Measurements from ENCODE around the gene CBX1. TPM values are rescaled to one million over a fixed set of nuclear protein-coding genes. Genes with fewer than 3 reads are reported as not detected.

CBX1 gene
- total and polyA plus RNA-seq, 2 experiments from 2014 or later = 127 to 223 TPM

DNA sequence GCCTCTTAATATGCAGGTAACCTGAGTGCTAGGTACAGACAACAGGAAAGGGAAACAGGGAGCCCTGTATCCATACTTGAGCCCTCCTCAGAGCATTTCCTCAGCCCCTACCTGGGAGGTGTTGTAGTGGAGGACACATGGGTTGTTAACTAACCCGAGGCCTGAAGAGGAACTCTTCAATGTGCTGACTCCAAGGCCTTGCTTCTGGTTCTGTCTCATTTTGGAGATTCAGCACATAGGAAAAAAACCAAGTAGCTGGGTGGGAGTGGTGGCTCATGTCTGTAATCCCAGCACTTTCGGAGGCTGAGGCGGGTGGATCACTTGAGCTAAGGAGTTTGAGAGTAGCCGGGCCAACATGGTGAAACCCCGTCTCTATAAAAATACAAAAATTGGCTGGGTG is 31.1 kb upstream of the CBX1 start (continued):
- TF ChIP-seq, protein P1, sequence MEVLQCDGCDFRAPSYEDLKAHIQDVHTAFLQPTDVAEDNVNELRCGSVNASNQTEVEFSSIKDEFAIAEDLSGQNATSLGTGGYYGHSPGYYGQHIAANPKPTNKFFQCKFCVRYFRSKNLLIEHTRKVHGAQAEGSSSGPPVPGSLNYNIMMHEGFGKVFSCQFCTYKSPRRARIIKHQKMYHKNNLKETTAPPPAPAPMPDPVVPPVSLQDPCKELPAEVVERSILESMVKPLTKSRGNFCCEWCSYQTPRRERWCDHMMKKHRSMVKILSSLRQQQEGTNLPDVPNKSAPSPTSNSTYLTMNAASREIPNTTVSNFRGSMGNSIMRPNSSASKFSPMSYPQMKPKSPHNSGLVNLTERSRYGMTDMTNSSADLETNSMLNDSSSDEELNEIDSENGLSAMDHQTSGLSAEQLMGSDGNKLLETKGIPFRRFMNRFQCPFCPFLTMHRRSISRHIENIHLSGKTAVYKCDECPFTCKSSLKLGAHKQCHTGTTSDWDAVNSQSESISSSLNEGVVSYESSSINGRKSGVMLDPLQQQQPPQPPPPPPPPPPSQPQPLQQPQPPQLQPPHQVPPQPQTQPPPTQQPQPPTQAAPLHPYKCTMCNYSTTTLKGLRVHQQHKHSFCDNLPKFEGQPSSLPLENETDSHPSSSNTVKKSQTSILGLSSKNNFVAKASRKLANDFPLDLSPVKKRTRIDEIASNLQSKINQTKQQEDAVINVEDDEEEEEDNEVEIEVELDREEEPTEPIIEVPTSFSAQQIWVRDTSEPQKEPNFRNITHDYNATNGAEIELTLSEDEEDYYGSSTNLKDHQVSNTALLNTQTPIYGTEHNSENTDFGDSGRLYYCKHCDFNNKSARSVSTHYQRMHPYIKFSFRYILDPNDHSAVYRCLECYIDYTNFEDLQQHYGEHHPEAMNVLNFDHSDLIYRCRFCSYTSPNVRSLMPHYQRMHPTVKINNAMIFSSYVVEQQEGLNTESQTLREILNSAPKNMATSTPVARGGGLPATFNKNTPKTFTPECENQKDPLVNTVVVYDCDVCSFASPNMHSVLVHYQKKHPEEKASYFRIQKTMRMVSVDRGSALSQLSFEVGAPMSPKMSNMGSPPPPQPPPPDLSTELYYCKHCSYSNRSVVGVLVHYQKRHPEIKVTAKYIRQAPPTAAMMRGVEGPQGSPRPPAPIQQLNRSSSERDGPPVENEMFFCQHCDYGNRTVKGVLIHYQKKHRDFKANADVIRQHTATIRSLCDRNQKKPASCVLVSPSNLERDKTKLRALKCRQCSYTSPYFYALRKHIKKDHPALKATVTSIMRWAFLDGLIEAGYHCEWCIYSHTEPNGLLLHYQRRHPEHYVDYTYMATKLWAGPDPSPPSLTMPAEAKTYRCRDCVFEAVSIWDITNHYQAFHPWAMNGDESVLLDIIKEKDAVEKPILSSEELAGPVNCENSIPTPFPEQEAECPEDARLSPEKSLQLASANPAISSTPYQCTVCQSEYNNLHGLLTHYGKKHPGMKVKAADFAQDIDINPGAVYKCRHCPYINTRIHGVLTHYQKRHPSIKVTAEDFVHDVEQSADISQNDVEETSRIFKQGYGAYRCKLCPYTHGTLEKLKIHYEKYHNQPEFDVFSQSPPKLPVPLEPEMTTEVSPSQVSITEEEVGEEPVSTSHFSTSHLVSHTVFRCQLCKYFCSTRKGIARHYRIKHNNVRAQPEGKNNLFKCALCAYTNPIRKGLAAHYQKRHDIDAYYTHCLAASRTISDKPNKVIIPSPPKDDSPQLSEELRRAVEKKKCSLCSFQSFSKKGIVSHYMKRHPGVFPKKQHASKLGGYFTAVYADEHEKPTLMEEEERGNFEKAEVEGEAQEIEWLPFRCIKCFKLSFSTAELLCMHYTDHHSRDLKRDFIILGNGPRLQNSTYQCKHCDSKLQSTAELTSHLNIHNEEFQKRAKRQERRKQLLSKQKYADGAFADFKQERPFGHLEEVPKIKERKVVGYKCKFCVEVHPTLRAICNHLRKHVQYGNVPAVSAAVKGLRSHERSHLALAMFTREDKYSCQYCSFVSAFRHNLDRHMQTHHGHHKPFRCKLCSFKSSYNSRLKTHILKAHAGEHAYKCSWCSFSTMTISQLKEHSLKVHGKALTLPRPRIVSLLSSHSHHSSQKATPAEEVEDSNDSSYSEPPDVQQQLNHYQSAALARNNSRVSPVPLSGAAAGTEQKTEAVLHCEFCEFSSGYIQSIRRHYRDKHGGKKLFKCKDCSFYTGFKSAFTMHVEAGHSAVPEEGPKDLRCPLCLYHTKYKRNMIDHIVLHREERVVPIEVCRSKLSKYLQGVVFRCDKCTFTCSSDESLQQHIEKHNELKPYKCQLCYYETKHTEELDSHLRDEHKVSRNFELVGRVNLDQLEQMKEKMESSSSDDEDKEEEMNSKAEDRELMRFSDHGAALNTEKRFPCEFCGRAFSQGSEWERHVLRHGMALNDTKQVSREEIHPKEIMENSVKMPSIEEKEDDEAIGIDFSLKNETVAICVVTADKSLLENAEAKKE (CRISPR knock-in tag; IDR thresholded peaks at IDR 0.05) = no peak
- TF ChIP-seq, protein P2, sequence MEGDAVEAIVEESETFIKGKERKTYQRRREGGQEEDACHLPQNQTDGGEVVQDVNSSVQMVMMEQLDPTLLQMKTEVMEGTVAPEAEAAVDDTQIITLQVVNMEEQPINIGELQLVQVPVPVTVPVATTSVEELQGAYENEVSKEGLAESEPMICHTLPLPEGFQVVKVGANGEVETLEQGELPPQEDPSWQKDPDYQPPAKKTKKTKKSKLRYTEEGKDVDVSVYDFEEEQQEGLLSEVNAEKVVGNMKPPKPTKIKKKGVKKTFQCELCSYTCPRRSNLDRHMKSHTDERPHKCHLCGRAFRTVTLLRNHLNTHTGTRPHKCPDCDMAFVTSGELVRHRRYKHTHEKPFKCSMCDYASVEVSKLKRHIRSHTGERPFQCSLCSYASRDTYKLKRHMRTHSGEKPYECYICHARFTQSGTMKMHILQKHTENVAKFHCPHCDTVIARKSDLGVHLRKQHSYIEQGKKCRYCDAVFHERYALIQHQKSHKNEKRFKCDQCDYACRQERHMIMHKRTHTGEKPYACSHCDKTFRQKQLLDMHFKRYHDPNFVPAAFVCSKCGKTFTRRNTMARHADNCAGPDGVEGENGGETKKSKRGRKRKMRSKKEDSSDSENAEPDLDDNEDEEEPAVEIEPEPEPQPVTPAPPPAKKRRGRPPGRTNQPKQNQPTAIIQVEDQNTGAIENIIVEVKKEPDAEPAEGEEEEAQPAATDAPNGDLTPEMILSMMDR (conservative IDR thresholded peaks at IDR 0.05; ENCODE audit: low read depth in 2 of 2) = no peak
- TF ChIP-seq ZNF114 (CRISPR knock-in tag; IDR thresholded peaks at IDR 0.05) (no peak), POLR2AphosphoS5 (IDR thresholded peaks at IDR 0.05; ENCODE audit: low read depth) (no peak)

DNA sequence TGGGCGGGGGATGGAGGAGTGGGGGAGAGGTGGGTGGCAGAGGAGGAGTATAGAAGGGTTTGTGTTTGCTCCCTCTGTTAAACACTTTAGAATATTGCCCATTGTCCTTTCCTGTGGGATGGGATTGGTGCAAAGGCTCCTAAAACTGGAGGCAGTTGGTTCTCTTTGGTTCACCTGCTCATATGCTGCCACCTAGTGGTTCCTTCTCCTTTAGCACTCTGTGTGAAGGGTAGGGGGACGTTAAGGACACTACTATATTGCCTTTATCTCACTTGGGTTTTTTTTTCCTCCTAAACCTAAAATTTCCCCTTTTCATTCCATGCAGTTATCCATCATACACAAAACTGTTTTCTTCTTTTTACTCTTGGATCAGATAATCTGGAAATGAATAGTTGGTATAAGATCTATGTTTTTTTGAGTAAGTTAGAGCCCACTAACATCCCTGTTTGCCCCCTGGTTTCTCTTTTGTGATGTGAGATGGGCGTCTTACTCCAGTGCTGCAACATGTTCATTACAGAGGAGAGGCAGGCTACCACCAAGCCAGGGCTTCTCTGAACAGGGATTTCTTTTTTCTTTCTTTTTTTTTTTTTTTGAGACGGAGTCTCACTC is 30.0 kb upstream of the CBX1 start:
- H3K4me1 ChIP-seq (ENCODE audit: insufficient read depth) = peaks cover 10% of the 10 kb centered on the region
- Mint-ChIP-seq H3K27ac (no peak overlapping the region; the same call in 1 of the 2 replicates), H3K27me3 (ENCODE audit: insufficient read depth, low read depth, poor library complexity) (peaks cover 8% of the 10 kb centered on the region), H3K9me3 (no peaks in the 10 kb centered on the region), H3K36me3 (ENCODE audit: low read depth) (no peaks in the 10 kb centered on the region), H3K4me3 (no peak overlapping the region), H3K4me1 (peaks cover 10% of the 10 kb centered on the region; the same call in 2 of the 3 replicates)
- H3K4me2 ChIP-seq = no peak overlapping the region
- no peaks in the 10 kb centered on the region for H3F3A ChIP-seq (replicated peaks; ENCODE audit: low read depth)
- H3K9me2 ChIP-seq (ENCODE audit: insufficient read depth) = no peaks in the 10 kb centered on the region
- H3K36me3 ChIP-seq (ENCODE audit: insufficient read depth) = no peaks in the 10 kb centered on the region
- H3K4me3 ChIP-seq = no peak overlapping the region
- no peak overlapping the region for H3K27ac ChIP-seq (ENCODE audit: low read depth)
- no peaks in the 10 kb centered on the region for H3K27me3 ChIP-seq (ENCODE audit: insufficient read depth)
- no peaks in the 10 kb centered on the region for H4K20me1 ChIP-seq (replicated peaks; ENCODE audit: insufficient read depth)
- H2AFZ ChIP-seq = peak overlapping the region; percentile 83; the same call in 1 of the 2 replicates
- DNase-seq (ENCODE audit: low spot score) (peak; percentile 96), ATAC-seq (peak; percentile 97)
- no peaks in the 10 kb centered on the region for H3K79me2 ChIP-seq (replicated peaks; ENCODE audit: insufficient read depth)
- TF ChIP-seq EZH2phosphoT487 (IDR thresholded peaks at IDR 0.05; ENCODE audit: unreplicated experiment) = no peak
- TF ChIP-seq, protein P2 (conservative IDR thresholded peaks at IDR 0.05; ENCODE audit: low read depth in 2 of 2) = peak; percentile 93 to 99

Measured in GM23338 (cell line).